ENCODE results near the gene ACOT11. TPM values are rescaled to one million over a fixed set of nuclear protein-coding genes. Genes with fewer than 3 reads are reported as not detected.

The ACOT11 gene
- total RNA-seq, 2 experiments from 2014 or later, result 1.0 to 1.2 TPM

GRCh38 chr1:54607821-54608565 is 60.0 kb downstream of the ACOT11 start:
- POLR2A ChIA-PET, result no interaction called here
- Mint-ChIP-seq H3K4me3 (no peak overlapping the region), H3K9me3 (no peaks in the 10 kb centered on the region), H3K27ac (no peak overlapping the region), H3K36me3 (no peaks in the 10 kb centered on the region), H3K4me1 (peaks cover 14% of the 10 kb centered on the region), H3K27me3 (no peaks in the 10 kb centered on the region)
- no peak for DNase-seq
- no peak for ATAC-seq (ENCODE audit: low read depth)

GRCh38 chr1:54608566-54609230 is 60.7 kb downstream of the ACOT11 start:
- Mint-ChIP-seq H3K27ac (no peak overlapping the region), H3K36me3 (no peaks in the 10 kb centered on the region), H3K9me3 (no peaks in the 10 kb centered on the region), H3K4me3 (no peak overlapping the region), H3K4me1 (peaks cover 14% of the 10 kb centered on the region), H3K27me3 (no peaks in the 10 kb centered on the region)
- ATAC-seq (ENCODE audit: low read depth), result no peak
- POLR2A ChIA-PET, result no interaction called here
- no peak for DNase-seq

DNA sequence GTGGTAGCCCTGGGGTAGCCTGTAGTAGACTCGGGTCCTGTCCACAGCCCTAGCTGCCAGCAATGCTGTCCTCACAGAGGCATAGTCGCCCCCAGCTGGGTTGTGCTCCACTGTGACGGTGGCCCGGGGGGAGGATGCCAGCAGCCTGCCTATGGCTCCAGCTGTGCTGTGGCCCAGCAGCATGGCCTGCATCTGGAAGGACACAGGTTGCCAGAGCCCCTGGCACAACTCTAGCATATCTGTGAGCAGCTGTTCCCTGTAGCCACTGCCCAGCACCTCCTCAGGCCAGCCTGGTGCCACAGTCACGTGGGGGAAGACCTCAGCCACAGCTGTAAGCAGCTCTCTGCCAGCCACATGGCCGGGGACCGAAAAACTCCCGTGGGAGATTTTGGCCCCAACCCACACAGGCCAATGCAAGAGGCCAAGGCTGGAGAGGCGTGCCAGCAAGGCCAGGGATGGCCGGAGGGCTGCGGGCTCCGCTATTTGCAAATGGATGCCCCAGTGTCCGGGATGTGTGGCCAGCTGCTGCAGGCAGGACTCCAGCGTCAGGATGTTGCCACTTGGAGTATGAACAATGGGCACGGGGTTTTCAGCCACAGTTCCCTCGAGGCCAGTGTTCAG is 61.4 kb downstream of the ACOT11 start:
- DNase-seq, result no peak

GRCh38 chr1:54610048-54610447 is 62.0 kb downstream of the ACOT11 start:
- POLR2A ChIA-PET, result no interaction called here
- no peak overlapping the region for H3K4me3 Mint-ChIP-seq
- ATAC-seq (ENCODE audit: low read depth) (no peak), DNase-seq (no peak)
- H3K4me1 Mint-ChIP-seq, result peaks cover 4% of the 10 kb centered on the region
- H3K9me3 Mint-ChIP-seq, result no peaks in the 10 kb centered on the region
- H3K36me3 Mint-ChIP-seq, result no peaks in the 10 kb centered on the region
- no peaks in the 10 kb centered on the region for H3K27me3 Mint-ChIP-seq
- no peak overlapping the region for H3K27ac Mint-ChIP-seq

More for the DNA sequence above, 61.4 kb downstream of the ACOT11 start:
- POLR2A ChIA-PET, result no interaction called here
- Mint-ChIP-seq H3K27me3 (no peaks in the 10 kb centered on the region), H3K4me1 (peaks cover 11% of the 10 kb centered on the region), H3K9me3 (no peaks in the 10 kb centered on the region), H3K4me3 (no peak overlapping the region), H3K27ac (no peak overlapping the region), H3K36me3 (no peaks in the 10 kb centered on the region)
- ATAC-seq (ENCODE audit: low read depth), result no peak

DNA sequence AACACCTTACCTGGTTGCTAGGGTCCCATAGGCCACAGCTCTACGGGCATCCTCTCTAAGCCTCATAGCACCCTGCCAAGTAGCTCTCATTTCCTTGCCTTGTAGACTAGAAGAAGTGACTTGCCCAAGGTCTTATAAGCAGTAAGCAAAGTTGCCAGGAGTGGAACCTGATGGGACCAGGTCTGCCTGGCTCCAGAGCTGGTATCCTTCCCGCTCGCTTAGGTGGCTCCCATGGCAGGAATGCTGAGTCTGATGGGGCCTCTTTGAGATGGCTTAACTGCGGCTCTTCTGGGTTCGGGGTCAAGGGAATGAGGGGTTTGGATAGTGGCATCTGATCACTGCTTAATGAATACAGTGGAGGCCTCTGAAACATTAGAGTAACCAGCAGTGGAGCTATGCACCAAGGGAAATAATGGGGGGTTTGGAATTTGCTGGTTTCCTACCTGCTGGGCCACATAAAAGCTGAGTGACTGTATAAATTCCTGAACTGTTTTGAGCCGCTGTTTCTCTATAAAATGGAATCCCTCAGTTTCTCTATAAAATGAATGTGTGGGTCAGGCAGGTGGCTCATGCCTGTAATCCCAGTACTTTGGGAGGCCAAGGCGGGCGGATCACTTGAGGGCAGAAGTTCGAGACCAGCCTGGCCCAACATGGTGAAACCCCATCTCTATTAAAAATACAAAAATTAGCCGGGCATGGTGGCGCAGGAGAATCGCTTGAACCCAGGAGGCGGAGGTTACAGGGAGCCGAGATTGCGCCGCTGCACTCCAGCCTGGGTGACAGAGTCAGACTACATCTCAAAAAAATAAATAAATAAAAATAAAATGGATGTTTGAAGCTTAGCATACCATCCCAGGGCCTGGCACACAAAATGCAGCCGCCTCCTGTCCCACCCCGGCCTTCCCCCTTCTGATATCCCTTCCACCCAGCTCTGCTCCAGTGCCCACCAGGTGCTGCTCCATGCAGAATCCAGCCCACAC is 62.9 kb downstream of the ACOT11 start:
- H3K27ac Mint-ChIP-seq, result no peak overlapping the region
- POLR2A ChIA-PET, result no interaction called here
- H3K27me3 Mint-ChIP-seq, result no peaks in the 10 kb centered on the region

DNA sequence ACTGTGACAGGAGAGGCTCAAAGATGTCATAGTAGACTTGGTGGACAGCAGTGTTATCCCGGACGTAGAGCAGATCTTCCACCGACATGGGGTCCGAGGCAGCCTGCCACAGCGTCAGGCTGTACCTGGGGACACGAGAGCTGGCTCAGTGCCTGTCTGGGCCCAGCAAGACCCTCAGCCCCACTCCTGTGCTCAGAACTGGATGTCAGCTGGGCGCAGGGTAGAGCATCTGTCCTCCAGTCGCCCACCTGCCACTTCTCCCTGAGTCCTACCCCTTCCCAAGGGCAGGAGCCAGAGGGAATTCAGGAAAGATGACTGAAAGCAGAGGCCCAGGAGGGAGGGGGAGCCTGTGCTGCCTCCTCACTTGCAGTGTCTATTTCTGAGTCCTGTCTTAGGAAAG is 63.6 kb downstream of the ACOT11 start:
- no peak for ATAC-seq (ENCODE audit: low read depth)
- no peaks in the 10 kb centered on the region for H3K27me3 Mint-ChIP-seq
- H3K36me3 Mint-ChIP-seq, result no peaks in the 10 kb centered on the region
- DNase-seq, result no peak
- no peak overlapping the region for H3K4me3 Mint-ChIP-seq
- no peak overlapping the region for H3K27ac Mint-ChIP-seq
- H3K9me3 Mint-ChIP-seq, result no peaks in the 10 kb centered on the region
- POLR2A ChIA-PET, result interaction anchor here (0.6 kb wide), 1 partner anchor 1027 kb away, joined by 3 read pairs; no protein-coding TSS in a partner anchor
- H3K4me1 Mint-ChIP-seq, result no peaks in the 10 kb centered on the region

More for the DNA sequence above, 62.9 kb downstream of the ACOT11 start:
- H3K4me1 Mint-ChIP-seq, result no peaks in the 10 kb centered on the region
- ATAC-seq (ENCODE audit: low read depth) (no peak), DNase-seq (no peak)
- H3K4me3 Mint-ChIP-seq, result no peak overlapping the region
- H3K9me3 Mint-ChIP-seq, result no peaks in the 10 kb centered on the region
- no peaks in the 10 kb centered on the region for H3K36me3 Mint-ChIP-seq

GRCh38 chr1:54614024-54614423 is 66.0 kb downstream of the ACOT11 start:
- POLR2A ChIA-PET, result no interaction called here
- Mint-ChIP-seq H3K4me1 (no peaks in the 10 kb centered on the region), H3K36me3 (no peaks in the 10 kb centered on the region), H3K27me3 (peaks cover 2% of the 10 kb centered on the region), H3K4me3 (no peak overlapping the region), H3K27ac (no peak overlapping the region), H3K9me3 (no peaks in the 10 kb centered on the region)
- DNase-seq (no peak), ATAC-seq (ENCODE audit: low read depth) (no peak)

DNA sequence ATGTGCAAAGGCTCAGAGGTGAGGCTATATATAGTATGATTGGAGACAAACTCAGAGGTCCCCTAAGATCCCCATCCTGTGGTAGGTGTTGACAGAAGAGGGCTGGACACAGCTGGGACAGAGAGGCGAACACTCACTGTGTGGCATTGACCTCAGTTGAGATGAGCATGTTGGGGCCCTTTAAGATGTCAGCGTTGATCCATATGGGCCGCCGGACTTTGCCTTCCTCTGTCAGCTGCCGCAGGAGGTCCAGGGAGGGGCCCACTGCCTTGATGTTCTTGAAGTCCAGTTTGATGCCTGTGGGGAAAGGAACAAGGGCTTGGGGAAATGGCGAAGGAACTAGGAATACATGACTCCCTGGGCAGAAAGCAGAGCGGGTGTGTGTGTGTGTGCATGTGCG is 66.5 kb downstream of the ACOT11 start:
- peaks cover 2% of the 10 kb centered on the region for H3K27me3 Mint-ChIP-seq
- no peak overlapping the region for H3K4me3 Mint-ChIP-seq
- H3K4me1 Mint-ChIP-seq, result no peaks in the 10 kb centered on the region
- POLR2A ChIA-PET, result no interaction called here
- DNase-seq, result no peak
- no peak overlapping the region for H3K27ac Mint-ChIP-seq
- no peak for ATAC-seq (ENCODE audit: low read depth)
- no peaks in the 10 kb centered on the region for H3K9me3 Mint-ChIP-seq
- H3K36me3 Mint-ChIP-seq, result no peaks in the 10 kb centered on the region

DNA sequence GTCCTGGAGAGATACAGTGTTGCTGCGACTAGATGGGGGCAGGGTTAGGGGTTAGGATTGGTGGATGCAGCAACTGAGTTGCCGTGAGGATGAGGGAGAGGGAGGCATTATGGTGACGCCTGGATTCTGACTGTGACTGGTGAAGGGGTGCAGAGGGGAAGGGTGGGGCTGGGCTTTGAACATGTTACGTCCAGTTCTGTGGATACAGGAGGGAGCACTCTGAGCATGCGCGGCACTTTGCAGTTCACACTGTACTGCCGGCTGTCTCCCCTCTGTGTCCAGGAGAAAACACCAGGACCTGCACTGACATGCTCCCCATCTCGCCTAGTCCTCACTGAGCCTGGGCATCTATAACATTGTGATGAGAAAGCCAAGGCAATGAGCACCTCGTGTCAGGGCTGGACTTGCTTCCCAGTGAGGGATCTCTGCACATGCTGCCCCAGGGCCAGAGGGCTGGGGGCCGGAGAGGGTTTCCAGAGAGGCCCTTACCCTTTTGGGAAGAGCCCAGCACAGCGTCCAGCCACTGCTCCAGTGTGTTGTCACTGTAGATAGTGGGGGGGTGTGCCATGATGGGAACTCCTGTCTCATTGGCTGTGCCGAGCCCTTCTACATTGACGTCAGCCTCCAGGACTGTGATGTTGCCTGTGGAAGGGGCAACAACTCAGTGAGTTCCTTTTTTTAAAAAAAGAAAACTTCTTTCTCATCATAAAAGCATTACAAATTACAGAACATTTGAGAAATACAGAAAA is 67.7 kb downstream of the ACOT11 start:
- peaks cover 2% of the 10 kb centered on the region for H3K27me3 Mint-ChIP-seq
- H3K9me3 Mint-ChIP-seq, result no peaks in the 10 kb centered on the region
- ATAC-seq (ENCODE audit: low read depth), result no peak
- H3K27ac Mint-ChIP-seq, result no peak overlapping the region
- no peak overlapping the region for H3K4me3 Mint-ChIP-seq
- H3K36me3 Mint-ChIP-seq, result no peaks in the 10 kb centered on the region
- no peaks in the 10 kb centered on the region for H3K4me1 Mint-ChIP-seq
- POLR2A ChIA-PET, result no interaction called here
- no peak for DNase-seq

DNA sequence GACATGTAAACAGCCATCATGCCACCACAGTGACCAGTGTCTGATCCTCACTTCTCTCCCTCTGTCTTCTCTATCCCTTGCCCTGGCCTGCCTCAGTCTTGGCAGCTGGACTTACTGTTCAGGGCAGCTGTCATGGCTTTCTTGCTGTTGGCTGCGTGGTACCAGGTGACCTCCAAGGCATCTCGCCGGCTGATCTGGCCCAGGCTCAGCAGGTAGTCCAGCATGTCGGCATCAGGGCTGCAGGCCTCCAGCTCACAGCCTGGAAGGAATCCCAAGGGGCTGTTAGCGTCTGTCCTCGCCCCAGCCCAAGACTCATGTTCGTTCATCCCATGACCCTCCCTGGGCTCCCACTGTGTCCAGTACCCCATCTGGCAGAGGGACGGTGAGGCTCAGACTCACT is 71.7 kb downstream of the ACOT11 start:
- no peak for ATAC-seq (ENCODE audit: low read depth)
- Mint-ChIP-seq H3K36me3 (no peaks in the 10 kb centered on the region), H3K27ac (no peak overlapping the region), H3K27me3 (peaks cover 5% of the 10 kb centered on the region), H3K4me3 (no peak overlapping the region), H3K4me1 (no peaks in the 10 kb centered on the region), H3K9me3 (no peaks in the 10 kb centered on the region)
- POLR2A ChIA-PET, result no interaction called here
- no peak for DNase-seq

DNA sequence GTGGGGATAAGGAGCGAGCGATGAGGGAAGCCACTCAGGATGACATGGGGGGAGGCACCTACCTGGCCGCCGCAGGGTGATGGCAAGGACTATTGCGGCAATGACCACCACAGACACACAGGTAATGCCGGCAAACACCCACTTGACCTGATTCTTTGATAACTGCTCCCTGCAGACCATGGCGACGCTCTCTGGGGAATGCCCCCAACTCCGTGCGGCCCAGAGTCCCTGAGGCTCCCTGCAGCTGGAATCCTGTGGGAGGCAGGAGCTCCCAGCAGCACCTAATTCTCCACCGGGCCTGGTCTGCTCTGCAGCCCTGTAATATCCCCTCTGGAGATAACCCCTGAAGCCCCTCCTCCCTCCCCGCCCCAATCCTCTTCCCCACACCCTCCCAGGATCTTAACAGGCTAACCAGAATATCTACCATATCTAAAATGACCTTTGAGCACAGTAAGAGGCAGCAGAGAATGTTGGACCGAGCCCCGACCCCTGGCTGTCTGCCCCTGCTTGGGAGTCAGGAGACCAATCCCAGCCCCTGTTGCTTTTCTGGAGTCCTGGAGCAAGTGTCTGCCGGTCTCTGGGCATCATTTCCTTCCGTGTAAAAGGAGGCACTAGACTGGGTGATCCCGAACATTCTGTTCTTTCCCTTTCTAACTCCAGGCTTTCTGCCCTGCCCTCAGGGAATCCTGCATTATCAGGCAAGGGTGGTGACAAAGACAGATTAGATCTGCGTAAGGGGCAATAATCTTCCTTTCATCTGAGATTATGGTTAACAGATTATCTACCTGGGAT is 75.4 kb downstream of the ACOT11 start, which contains the start of gene FAM151A:
FAM151A (minus strand) TSS at position 310 of the 792 bp plus-strand sequence; CDS start at position 180, 130 bp downstream.
- ATAC-seq (ENCODE audit: low read depth) (no peak), DNase-seq (no peak)
- Mint-ChIP-seq H3K4me3 (no peak within 1 kb of the TSS), H3K27ac (no peak within 1 kb of the TSS), H3K4me1 (no peaks in the 10 kb centered on the region), H3K36me3 (no peaks in the 10 kb centered on the region), H3K27me3 (peaks cover 5% of the 10 kb centered on the region), H3K9me3 (no peaks in the 10 kb centered on the region)
- POLR2A ChIA-PET, result no interaction called here
